HG03469 (cell line): ENCODE data around the gene LYST.
"Not testable (repeated sequence)": the region's sequence is repeated elsewhere in the genome, so short reads cannot be mapped to it uniquely, and the experiment has no call there.

Experiments used
- ATAC-seq: cut with Tn5 transposase; IDR thresholded peaks from one replicate; pipeline ENCODE4 v1.9.1; 2021; ENCODE audit warnings: mild to moderate bottlenecking, moderate library complexity, moderate number of reproducible peaks; ENCODE audit not compliant: unreplicated experiment

LYST gene

DNA sequence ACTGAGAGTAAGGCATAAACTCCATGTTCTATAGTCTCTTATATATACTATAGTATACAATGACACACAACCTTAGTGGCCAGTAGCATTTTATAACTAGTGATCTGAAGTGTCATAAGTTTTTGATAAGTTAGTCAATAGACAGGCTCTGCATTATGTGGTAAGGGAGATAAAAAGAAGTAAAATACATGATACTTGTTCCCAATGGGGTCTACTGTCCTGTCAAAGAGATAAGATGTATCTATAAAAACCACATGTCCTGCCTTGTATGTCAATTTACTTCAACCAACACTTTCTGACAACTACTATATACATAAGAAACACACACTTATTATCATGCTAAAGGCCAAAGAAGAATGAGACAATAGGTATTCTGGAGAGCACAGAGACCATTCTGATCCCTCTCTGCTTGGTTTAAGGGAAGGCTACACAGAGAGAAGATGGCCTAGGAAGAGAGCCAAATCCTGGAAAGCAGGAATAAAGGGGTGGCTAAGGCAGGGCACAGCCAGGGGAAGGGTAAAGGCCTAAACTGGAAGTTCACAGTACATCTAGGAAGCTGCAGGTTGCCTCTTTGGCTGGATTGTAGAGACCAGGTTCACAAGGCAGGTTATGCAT lies 91.4 kb downstream of the LYST start:
- ATAC-seq: no peak

DNA sequence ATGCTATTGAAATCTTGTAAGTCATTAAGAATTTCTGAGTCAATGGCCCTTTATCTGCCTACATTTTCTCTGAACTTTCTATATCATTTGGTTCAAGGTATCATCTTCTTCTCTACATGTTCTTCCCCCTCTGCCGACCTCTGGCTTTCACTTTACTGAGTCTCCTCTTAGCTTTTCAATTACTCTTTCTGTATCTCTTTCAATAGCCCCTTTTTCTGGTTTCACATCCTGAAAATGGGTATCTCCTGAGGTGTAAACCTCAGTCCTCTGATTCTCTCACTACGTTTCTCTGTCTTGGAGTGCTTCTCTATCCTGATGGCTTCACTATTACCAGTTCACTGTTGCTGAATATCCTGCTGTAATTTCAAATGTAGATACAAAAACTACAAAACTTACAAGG lies 98.9 kb downstream of the LYST start:
- peak; percentile 93 for ATAC-seq

GRCh38 chr1:235766794-235767285 lies 99.9 kb downstream of the LYST start:
- ATAC-seq: no peak

GRCh38 chr1:235763962-235764361 lies 102.7 kb downstream of the LYST start:
- ATAC-seq: no peak

DNA sequence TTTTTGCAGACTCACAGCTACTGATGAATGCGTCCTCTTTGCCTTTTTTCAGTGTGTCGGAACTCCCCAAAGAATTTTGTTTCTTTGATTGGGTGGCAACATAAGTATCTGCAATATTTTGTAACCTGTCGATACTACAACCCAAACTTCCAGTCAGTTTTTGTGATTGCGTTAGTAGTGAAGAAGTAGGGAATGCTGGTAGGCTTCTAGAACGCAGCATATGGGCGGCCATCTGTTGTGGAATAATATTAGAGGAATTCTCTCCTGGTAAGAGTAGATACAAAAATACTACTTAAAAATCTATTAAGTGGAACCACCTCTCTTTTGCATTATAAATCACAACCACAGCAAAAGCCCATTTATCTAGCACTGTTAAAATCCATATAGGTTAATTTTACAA lies 107.4 kb downstream of the LYST start:
- no peak for ATAC-seq

- no peak for ATAC-seq
Observed at GRCh38 chr1:235758931-235759330, 107.8 kb downstream of the LYST start.

DNA sequence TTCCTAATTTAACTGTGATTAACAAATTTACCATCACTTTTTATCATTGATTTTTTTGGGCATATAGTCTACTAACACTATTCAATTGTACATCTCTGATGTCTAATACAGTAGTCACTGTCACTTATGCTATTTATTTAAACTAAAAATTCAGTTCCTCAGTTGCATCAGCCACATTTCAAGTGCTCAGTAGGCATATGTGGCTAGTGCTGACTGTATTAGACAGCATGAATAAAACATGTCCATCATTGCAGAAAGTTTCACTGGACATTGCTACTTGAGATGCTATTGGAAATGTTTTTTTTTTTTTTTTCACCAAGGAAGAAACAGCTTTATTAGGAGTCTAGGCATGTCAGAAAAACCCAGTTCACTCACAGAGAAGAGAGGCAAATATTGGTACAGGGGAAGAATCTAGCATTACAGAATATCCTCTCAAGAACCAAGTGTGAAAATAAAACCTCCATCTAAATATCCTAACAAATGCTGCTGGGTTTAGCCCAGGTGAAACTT lies 109.1 kb downstream of the LYST start:
- ATAC-seq: no peak

DNA sequence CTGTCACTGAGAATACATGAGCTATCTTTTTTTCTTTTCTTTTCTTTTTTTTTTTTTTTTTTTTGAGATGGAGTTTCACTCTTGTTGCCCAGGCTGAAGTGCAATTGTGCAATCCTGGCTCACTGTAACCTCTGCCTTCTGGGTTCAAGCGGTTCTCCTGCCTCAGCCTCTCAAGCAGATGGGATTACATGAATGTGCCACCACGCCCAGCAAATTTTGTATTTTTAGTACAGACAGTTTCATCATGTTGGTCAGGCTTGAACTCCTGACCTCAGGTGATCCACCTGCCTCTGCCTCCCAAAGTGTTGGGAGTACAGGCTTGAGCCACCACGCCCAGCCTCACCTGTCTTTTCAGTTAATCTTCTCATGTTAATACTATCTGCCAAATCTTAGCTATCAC lies 112.5 kb downstream of the LYST start:
- ATAC-seq: not testable (repeated sequence)

- ATAC-seq: no peak
Observed at GRCh38 chr1:235749755-235750300, 116.9 kb downstream of the LYST start.

- no peak for ATAC-seq
Observed at GRCh38 chr1:235748747-235749146, 118.0 kb downstream of the LYST start.

DNA sequence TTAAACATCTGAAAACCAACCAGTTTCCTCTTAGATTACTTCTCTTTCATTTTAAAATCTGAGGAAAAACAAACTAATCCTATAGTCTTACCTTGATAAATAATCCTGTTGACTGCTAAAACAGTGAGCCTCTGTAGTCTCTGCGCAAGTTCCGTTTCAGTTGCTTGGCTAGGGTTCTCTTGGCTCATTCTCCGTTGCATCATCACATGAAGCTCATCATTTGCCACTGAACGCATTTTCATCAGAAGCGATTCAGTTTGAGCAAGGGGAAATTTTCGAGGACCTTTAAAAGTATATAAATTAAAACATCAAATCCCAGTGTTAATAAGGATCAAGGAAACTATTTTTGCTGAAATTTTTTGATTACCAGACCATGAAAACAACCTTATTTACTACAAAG lies 120.5 kb downstream of the LYST start:
- ATAC-seq: no peak

- no peak for ATAC-seq
Observed at GRCh38 chr1:235745503-235746136, 121.1 kb downstream of the LYST start.

- ATAC-seq: no peak
Observed at GRCh38 chr1:235742914-235743599, 123.6 kb downstream of the LYST start.

DNA sequence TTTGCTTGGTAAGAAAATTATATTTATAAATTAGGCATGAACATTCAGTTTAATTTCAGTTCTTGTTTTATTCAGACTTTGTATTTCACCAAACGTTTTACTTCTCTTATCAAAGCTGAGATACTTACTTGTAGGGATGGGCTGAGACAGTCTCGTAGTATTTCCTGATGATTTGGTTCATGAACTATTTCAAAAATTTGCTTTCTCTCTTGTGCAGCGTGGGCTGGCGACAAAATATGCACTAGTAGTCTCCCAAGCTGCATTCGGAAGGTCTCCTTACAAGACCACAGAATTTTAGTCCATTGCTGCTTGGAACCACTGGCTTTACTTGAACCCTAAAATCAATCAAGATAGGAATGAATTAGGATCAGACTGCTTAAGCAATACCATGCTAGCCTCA lies 125.4 kb downstream of the LYST start:
- no peak for ATAC-seq

DNA sequence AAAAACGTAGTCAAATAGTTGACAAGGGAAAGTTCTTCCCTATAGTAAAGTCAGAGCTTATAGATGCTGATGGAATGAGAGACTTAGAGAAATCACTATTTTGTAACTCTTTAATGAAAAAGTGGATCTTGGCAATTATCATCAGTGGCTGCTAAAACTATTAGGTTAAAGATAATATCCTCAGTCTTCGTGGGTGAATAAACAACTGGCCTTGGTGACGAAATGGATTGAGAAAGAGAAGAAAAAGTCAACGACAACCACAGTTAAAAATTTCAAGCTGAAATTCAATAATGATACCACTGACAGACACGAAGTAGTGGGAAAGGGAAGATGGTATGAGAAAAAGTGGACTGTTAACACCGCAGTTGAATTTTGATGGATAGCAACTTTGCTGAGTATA lies 127.1 kb downstream of the LYST start:
- no peak for ATAC-seq

- no peak for ATAC-seq
Observed at GRCh38 chr1:235739124-235739523, 127.6 kb downstream of the LYST start.

GRCh38 chr1:235737751-235738150 lies 129.0 kb downstream of the LYST start:
- no peak for ATAC-seq

- ATAC-seq: no peak
Observed at GRCh38 chr1:235736263-235736662, 130.4 kb downstream of the LYST start.

DNA sequence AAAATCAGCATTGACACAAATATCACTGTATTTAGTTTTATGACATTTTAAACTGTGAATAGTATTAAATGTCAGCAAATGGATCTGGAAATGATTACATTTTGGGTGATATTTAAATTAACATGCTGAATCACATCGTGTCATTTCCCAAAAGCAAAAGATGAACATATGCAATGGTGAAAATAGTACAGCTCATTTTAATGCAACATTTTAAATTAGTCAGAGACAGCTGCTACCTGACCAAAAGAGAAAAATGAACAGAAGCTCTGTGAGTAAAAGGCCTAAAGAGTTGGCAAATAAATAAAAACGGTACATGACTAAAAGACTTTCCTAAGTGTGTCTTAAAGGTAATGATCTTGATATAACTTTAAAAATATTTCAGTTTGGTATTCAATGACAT lies 131.1 kb downstream of the LYST start:
- no peak for ATAC-seq

- no peak for ATAC-seq
Observed at GRCh38 chr1:235734335-235734734, 132.4 kb downstream of the LYST start.

GRCh38 chr1:235730007-235730406 lies 136.7 kb downstream of the LYST start:
- ATAC-seq: no peak

DNA sequence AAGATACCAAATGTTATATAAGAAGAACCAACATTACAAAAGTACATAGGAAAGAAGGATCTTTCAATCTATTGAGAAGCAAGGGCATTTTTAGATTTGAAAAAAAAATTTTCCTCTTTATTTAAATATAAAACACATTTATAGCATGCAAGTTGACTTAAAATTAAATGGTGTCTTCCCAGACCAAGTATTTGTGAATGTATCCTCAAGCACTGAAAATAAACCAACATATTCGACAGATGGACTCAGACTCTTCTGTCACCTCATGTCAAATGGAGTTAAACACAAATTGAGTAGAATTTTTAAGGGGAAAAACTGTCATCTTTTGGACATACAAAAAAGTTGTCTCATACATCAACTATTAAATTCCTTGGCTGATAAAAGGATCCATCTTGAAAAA lies 140.1 kb downstream of the LYST start:
- ATAC-seq: no peak
